Midbrain (tissue), 1 donor: Measurements from ENCODE around the gene ZPR1.

Source experiments
- DNase-seq: peaks from one replicate; lab custom pipeline; 2025; lab: John Stamatoyannopoulos, UW

The ZPR1 gene

DNA sequence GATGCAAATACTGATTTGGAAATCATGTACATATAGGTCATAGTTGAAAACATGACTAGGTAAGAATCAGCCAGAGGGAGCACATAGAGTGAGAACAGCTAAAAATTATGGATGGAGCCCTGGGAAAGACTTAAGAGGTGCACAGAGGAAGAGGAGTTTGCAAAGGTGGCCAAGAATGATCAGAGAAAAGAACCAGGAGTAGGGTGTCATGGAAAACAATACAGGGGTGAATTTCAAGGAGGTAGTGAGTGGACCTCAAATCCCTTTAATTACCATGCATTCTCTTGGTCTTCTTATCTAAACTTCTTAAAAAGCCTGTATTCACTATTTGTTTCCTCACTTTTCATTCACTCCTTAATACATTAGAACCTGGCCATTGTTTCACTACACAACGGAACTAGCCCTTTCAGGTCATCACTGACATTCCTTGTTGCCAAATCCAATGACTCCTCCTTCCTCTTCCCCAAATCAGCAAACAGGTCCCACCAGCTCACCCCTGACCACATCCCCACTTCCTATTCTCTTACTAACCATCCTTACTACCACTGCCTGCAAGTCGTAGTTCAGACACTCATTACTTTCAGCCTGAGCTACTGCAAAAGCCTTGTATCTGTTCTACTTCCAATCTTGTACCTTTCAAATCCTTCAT is 37.6 kb downstream of the ZPR1 start:
- DNase-seq: no peak

DNA sequence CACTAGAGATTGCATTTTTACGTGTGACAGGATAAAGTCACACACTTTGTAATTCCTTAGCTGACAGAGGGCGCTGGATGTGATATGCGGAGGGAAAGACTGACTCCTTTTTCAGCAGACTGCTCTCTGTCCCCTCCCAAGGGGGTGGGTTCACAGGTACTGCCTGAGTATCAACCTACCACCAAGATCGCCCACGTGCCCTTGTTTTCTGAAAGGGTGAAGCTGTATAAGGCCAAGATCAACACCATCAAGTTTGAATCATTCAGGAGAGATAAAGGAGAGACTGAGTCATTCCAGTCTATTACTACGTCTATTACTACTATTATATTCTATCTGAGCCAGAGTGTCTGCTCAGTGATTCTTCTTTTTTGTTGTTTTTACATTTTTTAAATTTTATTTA is 45.7 kb downstream of the ZPR1 start:
- no peak for DNase-seq

DNA sequence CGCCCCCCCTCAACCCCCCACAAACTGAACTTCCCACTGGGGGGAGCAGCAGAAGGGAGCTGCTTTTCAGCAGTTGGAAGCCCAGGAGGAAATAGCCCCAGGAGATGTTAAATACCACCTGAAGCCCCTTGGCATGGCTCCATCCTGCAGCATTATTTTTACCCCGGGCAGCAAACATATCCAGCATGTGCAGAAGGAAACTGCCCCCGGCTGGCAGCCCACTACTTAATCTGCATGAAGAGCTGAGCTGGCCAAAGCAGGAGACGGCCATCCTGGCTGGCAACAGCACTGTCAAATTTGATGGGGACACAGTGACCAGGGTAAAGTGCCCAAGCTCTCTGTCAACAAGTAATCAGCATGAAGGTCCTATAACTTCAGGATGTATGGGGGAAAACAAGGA is 47.1 kb downstream of the ZPR1 start:
- DNase-seq: no peak

DNA sequence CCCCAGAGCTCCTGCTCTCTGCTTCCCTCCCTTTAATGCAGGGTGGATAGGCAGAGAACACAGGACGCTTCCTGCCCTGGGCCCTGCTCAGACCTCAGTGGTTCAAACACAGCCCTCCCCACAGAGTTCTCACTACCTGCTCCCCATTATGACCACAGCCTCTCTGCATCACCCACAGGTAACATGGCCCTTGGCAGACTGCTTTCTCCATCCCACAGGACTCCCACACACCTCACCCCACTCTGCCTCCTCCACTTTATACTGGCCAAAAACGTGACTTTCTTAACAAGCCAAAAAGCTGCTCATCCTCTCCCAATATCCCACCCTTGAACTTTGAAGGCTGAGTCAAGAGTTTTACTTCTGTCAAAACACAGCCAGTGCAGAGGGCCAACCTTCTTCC is 48.8 kb downstream of the ZPR1 start:
- DNase-seq: no peak

DNA sequence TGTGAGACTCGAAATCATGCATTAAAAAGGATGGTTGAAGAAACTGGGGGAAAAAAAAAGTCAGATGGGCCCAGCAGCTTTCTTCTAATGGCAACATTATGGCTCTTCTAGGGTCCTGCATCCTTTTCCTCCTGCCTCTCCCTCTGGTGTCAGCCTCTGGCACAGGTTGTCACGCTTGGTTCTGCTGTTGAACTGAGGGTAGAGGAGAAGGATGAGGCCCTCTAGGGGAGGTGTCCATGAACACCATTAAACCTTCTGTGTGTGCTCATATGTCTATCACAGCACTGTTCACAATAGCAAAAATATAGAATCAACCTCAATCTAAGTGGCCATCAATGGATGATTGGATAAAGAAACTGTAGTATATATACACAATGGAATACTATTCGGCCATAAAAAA is 51.1 kb downstream of the ZPR1 start:
- DNase-seq: no peak

DNA sequence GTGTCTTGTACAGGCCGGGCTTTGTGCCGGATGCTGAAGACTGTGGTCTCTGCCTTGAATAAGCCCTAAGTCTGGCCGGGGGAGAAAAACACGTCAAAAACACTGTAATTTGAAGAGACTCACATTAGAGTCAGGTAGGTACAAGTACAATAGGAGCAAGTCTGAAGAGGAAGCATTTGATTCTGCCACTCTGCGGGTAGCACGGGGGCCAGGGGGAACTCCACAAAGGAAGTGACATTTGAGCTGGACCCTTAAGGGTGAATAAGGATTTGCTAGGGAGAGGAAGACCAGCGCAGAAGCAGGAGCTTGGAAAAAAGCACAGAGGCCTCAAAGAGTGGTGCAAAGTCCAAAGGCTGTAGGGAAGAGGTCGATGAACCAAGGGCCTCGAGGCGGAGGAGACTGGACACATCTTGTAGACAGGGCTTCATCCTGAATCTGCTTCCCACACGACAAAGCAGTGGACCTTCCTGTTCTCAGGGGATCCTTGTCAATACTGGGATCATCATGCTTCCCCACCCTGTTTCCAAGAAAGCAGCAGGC is 53.8 kb downstream of the ZPR1 start:
- DNase-seq: no peak

DNA sequence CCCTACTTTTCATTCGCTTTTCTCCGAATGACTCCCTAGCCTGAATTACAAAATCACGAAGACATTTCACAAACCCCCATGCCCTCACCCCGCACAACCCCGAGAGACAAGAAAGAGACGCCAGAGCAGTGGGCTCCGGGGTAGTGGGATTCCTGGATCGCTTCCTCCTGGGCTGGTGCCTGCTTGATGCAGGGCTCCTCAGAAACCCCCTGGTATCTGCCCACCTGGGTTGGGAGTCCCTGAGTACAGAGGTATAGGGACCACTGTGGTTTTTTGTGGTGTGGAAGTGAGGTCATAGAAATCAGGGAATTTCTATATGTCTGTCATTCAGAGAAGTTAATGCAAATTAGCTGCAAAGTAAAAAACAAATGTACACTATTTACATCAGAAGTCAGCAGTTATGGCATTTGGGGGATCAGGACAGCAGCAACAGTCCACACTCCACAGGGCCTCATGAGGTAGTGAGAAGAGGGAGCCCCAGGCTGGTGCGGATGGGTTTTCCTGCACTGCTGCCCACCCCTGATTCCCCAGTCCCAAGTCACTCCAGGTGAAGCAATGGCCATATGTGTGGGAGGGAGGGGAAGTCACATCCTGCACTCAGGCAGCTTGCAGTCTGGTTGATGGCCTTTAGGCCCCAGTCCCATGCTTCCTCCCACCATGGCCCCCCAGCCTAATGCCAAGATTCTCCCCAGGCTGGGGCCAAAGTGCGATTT is 54.6 kb downstream of the ZPR1 start:
- DNase-seq: no peak

DNA sequence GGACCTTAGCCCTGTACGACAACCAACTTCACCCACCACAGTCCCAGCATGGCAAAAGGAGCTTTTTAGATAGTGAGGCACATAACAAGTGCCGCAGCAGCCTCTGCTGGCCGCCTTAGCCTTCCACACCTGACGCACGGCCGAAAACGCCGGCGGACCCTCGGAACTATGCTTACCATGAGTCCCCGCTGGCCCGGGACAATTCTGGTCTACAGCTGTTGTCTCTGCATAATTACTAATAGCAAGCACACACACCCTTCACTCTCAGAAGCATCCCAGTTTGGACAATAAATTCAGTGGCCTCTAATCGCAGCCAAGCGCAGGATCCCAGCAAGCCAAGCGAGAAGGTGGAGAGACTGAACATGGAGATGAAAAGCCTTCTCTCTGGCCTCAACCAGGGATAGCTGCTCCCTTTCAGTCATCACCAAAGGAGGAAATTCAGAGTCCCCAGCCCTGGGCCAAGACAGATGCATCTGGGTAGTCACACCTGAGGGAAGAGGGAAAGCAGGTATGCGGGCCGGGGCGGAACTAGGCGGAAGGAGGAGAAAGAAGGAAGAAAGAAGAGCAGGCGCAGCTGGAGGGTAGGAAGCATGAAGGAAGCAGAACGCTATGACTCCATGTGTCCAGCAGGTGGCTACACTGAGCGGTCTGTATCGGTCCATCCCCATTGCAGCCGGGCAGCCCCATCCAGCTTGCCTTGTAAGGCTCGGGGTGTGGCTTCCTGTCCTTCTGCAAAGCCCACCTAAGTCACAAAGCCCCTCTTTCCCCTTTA is 55.4 kb downstream of the ZPR1 start:
- DNase-seq: peak; percentile 47

DNA sequence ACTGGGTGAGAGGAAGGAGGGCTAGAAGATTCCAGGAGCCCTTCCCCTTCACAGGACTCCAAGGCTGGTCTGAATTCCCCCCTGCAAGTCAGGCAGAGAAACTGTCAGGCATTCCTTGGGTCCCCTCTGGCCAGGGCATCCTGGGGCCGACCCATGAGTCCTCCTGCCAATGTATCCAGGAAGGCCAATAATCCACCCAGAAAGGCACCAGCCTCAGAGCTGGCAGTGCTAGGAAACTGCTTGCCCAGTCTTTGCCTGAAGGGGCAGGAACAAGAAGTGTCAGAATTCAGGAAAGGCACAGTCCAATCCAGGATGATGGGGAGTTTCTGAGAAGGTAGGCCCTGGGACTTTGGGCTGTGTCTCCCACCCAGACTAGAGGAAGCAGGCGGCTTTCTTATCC is 56.0 kb downstream of the ZPR1 start:
- DNase-seq: peak; percentile 43

DNA sequence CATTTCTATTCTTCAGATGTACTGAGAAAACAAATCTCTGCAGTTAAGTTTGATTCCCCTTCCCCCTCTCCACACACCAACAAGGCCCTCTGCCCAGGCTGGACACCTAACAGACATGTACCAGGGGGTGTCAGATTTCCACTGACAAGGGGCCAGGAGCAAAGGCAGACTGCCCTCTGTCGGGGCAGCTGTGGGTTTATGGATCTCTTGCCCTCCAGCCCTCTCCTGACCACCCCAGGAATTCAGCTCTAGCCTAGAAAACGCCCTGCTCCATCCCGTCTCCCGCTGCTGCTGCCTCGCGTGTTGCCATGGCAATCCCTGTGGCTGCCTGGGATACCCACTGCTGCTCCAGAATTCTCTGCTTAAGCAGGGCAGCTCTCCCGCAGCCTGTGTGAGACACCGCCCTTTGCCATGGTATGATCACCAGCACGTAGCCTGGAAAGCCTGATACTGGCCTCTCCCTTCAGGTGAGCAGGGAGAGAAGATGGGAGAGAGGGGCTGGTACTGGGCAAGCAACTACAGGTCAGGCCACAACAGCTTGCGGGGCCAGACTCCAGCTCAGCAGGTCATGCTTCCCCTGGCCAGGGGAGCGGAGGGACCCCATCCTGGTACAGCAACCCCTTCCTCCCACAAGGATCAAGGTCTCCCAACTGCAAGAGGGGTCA is 56.6 kb downstream of the ZPR1 start:
- DNase-seq: peak; percentile 71

DNA sequence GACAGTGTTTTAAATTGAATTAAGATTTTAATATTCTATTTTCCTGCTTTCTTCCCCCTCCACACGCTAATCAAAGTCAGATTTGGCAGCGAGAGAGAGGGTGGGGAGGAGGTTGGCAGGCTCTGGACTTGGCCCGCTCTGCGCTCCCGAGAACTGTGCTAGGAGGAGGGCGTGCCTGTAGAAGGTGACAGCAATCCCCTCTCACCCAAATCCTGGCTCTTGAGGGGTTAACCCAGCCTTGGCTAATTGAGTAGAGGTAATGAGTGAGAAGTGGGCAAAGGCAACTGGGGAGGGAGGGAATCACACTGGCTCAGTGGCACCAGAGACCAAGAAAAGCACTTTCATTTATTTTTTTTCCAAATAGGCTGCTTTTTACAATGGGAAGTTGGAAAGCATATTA is 57.2 kb downstream of the ZPR1 start:
- DNase-seq: peak; percentile 6

DNA sequence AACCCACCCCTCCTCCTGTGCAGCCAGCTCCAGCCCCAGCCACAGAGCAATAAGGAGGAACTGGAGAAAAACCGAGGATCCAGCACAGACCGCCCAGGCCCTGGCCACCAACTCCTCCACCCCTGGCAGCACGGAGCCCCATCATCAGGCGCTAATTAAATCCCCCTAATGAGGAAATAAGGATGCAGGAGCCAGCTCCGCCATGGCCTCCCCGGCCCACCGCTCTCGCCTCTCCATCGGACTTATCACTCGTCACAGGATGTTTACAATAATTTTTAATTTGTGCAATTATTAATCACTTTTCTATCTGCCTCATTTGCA is 57.6 kb downstream of the ZPR1 start:
- no peak for DNase-seq

DNA sequence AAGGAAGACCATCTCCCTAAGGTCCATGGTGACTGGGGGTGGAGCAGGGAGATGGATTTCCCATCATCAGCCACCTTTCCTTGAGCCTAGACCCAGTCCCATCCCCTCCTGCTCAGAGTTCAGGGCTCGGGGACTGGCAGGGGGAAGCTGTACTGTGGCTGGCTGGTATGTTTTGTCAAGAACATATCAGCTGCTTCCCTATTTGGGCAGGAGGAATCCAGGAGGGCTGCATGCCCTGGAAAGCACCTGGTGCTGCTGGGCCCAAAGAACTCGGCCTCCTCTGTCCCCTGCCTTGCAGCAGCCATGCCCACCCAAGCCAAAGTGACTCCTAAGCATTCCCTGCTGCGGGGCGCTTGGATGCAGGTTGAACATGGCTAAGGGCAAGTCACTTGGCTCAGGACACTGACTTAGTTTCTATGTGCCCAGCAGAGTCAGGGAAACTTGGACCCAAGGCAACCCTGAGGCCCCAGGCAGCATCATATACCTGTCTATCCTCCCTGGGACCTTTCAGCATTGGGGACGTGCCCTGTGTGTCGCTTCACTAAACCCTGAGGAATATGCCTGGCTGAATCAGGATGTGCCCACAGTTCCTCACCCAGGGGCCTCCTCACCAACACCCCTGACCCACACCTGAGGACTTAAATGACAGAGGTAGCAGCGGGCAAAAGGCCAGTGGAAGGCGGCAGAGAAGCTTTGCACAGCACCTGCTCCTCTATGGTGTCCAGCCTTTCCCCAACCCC is 58.2 kb downstream of the ZPR1 start:
- DNase-seq: no peak

DNA sequence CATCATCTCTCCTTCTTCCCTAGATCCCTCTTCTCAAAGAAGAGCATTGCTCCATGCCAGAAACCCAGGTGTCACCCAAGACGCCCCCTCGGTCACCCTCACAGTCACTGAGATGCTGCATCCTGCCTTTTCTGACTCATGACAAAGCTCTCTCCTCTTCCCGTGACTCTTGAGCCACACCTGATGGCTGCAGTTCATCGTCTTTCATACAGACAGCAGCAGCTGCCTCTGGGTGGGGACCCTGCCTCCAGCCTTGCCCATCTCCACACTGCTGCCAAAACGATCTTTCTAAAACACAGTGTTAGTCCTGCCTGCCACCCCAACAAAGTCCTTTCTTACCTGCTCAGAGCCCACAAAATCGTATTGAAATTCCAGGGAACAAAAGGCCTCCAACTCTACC is 59.8 kb downstream of the ZPR1 start:
- no peak for DNase-seq

DNA sequence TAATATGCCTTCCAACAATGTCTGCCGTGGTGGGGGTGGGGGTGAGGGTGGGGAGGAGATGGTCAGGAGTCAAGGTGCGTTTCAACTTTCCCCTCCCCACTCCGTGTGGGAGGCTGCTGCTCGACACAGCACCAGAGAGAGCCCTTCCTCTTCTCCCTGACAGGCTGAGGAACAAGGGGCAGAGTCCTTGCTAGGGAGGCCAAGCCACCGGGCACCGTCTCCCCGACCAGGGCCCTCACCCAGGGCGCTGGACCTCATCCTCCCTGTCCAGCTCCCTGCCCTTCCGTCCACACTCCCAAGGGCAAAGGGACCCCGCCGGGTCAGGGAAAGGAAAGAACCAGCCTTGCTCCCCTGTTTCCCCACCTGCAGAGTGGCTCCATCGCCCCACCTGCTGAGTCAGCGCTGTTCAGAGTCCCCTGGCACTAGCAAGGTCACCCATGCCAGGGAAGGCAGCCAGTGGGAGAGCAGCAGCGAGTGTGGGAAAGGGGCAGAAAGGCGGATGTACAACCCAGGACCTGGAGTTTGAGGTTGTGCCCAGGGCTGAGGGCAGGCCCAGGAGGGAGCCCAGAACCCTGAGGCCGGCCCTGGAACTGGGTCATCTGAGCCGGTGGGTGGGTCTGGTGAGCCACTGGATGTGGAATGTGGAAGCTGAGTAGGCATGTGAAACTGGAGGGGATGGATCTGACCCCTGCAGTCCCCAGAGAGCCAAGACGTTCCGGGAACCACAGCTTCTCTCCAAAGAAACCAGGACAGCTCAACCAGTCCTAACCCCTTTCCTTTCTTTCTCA is 62.2 kb downstream of the ZPR1 start:
- peak; percentile 28 for DNase-seq

DNA sequence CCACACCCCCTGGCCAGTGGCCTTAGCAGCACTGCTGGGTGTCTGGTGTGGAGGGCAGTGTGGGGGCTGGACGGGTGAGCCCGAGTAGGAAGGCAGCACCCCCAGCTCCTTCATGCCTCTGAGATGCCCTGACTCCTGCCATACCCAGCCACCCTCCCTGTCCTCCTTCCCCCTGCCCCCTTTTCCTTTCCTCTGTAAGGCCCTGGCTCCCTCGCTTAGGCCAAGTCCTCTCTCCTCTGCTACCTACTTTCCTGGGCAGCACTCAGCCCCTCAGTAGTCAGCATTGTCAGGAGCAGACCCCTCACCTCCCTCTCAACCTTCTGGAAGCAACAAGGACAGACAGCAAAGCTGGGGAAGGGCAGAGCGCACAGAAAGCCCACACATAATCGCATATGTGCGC is 63.0 kb downstream of the ZPR1 start:
- DNase-seq: no peak
